ENCODE results near the gene PANK1.

DNA sequence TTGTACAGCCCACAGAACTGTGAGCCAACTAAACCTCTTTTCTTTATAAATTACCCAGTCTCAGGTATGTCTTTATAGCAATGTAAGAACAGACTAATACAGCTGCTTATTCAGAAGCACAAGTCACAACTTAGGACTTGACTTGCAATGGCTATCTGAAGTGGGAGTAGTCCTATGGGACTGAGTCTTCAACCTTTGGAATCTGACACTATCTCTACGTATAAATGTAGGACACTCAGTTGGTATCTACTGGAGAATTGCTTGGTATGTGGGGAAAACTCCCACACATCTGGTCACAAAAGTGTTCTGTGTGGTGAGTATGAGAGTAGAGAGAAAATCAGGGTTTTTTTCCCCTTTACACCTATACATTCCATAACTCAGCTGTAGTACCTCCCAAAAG, 12.3 kb upstream of the PANK1 start:
- no peak for TF ChIP-seq CTCF (IDR thresholded peaks at IDR 0.05; ENCODE audit: extremely low read depth in 1 of 2, insufficient read depth in 1 of 2, low read depth in 1 of 2, low read length in 2 of 2)
- TF ChIP-seq EZH2 (IDR thresholded peaks at IDR 0.05; ENCODE audit: borderline replicate concordance, low read depth, low read length, severe bottlenecking), result no peak
- TF ChIP-seq MAX (IDR thresholded peaks at IDR 0.05; ENCODE audit: insufficient read depth, insufficient read length), result no peak
- TF ChIP-seq POLR2A (IDR thresholded peaks at IDR 0.05; ENCODE audit: low read depth, low read length), result no peak
- TF ChIP-seq MYC (IDR thresholded peaks at IDR 0.05; ENCODE audit: low read depth, low read length), result no peak
- TF ChIP-seq POLR2AphosphoS5 (IDR thresholded peaks at IDR 0.05; ENCODE audit: insufficient read depth, low read depth, low read length), result no peak
- no peak for TF ChIP-seq GATA2 (IDR thresholded peaks at IDR 0.05; ENCODE audit: insufficient read depth, insufficient read length, low read depth, low read length)
- no peak for TF ChIP-seq JUN (IDR thresholded peaks at IDR 0.05; ENCODE audit: borderline replicate concordance, insufficient read depth, insufficient read length, low read depth)

Data from endothelial cell of umbilical vein (primary cell).